ENCODE measurements around the gene ABCB9.
A peak's percentile ranks its signal among the peaks of the same experiment; 100 is the strongest.

The ABCB9 gene

DNA sequence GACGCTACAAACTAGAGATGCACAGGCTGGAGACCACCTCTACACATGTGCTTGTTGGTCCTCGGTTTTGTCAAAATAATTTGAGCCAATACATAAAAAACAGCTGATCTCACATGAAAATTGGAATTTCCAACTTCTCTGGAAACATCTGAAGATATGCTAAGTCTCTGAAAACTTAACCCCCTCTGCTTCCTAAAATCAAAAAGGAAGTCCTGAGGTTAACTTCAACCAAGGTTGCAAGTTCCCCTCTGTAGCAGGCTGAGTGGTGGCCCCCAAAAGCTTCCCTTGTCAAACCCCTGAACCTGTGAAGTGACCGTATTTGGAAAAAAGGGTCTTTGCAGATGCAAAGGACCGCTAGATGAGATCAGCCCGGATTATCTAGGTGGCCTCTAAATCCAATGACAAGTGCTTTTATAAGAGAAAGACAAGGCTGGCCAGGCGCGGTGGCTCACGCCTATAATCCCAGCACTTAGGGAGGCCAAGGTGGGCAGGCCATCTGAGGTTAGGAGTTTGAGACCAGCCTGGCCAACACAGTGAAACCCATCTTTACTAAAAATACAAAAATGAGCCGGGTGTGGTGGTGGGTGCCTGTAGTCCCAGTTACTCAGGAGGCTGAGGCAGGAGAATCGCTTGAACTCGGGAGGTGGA, 38.4 kb downstream of the ABCB9 start:
- no peak overlapping the region for H3K4me3 ChIP-seq (ENCODE audit: low read depth, low read length)
- DNase-seq (ENCODE audit: low read depth): no peak
- TF ChIP-seq, protein P1, sequence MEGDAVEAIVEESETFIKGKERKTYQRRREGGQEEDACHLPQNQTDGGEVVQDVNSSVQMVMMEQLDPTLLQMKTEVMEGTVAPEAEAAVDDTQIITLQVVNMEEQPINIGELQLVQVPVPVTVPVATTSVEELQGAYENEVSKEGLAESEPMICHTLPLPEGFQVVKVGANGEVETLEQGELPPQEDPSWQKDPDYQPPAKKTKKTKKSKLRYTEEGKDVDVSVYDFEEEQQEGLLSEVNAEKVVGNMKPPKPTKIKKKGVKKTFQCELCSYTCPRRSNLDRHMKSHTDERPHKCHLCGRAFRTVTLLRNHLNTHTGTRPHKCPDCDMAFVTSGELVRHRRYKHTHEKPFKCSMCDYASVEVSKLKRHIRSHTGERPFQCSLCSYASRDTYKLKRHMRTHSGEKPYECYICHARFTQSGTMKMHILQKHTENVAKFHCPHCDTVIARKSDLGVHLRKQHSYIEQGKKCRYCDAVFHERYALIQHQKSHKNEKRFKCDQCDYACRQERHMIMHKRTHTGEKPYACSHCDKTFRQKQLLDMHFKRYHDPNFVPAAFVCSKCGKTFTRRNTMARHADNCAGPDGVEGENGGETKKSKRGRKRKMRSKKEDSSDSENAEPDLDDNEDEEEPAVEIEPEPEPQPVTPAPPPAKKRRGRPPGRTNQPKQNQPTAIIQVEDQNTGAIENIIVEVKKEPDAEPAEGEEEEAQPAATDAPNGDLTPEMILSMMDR (IDR thresholded peaks at IDR 0.05; ENCODE audit: control insufficient read depth, extremely low read depth, insufficient read depth): no peak

DNA sequence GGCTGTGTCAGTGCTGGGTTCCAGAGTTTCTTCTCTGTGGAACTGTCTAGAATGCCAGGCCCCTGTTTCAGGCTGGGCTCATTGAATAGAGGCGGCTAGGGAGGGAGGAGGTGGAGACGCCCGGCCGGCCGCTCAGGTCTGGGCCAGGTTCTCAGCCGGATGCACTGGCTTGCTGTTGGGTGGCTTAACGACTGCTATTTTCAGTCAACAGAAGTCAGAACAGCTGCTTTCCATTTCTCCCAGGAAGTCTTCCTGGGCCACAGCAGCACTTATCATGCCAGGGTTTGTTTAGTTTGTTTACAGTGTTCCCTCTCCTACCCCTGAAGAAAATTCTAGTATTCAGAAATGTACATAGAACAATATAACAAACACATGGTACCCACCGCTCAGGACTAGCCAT, 44.3 kb downstream of the ABCB9 start:
- no peak for DNase-seq (ENCODE audit: low read depth)
- TF ChIP-seq, protein P1 (IDR thresholded peaks at IDR 0.05; ENCODE audit: control insufficient read depth, extremely low read depth, insufficient read depth): no peak
- no peak overlapping the region for H3K4me3 ChIP-seq (ENCODE audit: low read depth, low read length)

DNA sequence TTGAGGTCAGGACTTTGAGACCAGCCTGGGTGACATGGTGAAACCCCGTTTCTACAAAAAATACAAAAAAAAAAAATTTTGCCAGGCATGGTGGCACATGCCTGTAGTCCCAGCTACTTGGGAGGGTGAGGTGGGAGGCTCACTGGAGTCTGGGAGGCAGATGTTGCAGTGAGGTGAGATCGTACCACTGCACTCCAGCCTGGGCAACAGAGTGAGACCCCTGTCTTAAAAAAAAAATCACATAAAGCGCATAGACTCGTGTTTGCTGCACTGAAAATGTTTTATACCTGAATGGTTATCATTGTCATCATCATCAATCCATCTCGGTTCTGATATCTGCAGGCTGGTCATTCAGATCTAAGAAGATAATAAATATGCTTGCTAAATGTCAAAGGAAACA, 45.6 kb downstream of the ABCB9 start:
- no peak for DNase-seq (ENCODE audit: low read depth)
- TF ChIP-seq, protein P1 (IDR thresholded peaks at IDR 0.05; ENCODE audit: control insufficient read depth, extremely low read depth, insufficient read depth): no peak
- no peak overlapping the region for H3K4me3 ChIP-seq (ENCODE audit: low read depth, low read length)

DNA sequence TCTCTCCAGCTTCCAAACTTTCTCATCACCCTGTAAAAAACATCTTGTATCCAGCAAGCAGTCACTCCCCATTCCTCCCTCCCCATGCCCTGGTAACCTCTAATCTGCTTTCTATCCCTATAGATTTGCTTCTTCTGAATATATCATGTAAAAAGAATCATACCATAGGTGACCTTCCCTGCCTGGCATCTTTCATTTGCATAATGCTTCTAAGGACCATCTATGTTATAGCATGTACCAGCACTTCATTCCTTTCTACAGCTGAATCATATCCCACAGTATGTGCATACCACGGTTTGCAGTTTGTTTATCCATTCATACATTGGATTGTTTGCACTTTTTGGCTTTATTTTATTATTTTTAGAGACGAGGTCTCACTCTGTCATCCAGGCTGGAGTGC, 47.4 kb downstream of the ABCB9 start:
- no peak overlapping the region for H3K4me3 ChIP-seq (ENCODE audit: low read depth, low read length)
- DNase-seq (ENCODE audit: low read depth): no peak
- TF ChIP-seq, protein P1 (IDR thresholded peaks at IDR 0.05; ENCODE audit: control insufficient read depth, extremely low read depth, insufficient read depth): no peak

DNA sequence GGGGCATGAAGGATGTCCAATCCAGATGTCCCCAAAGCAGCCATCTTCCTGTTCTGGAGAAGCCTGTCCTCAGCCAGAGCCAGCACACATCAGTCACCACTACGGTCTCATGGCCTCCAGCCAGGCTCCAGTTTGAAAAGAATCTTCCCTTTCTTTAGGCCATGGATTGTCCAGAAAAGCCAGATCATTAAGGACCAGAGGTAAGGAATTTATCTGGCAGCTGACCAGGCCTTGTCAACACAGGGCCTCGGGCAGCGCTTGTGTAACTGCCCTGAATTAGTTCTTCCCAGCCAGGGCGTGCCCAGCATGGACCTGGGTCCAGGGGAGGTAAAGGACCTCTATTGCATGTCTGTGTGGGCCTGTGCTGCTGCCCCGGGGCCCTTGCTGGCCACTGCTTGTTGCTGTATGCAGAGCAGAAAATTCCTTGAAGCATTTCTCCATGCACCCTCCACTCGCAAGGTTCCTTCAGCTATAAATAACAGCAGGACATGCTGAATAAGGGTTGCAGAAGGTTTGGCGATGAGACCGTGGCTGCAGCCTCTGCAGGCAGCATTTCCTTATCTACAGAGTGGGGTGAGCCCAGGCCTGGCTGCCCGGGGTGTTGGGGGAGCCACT, 48.6 kb downstream of the ABCB9 start:
- TF ChIP-seq, protein P1 (IDR thresholded peaks at IDR 0.05; ENCODE audit: control insufficient read depth, extremely low read depth, insufficient read depth): no peak
- peak; percentile 27 for DNase-seq (ENCODE audit: low read depth)
- no peak overlapping the region for H3K4me3 ChIP-seq (ENCODE audit: low read depth, low read length)

DNA sequence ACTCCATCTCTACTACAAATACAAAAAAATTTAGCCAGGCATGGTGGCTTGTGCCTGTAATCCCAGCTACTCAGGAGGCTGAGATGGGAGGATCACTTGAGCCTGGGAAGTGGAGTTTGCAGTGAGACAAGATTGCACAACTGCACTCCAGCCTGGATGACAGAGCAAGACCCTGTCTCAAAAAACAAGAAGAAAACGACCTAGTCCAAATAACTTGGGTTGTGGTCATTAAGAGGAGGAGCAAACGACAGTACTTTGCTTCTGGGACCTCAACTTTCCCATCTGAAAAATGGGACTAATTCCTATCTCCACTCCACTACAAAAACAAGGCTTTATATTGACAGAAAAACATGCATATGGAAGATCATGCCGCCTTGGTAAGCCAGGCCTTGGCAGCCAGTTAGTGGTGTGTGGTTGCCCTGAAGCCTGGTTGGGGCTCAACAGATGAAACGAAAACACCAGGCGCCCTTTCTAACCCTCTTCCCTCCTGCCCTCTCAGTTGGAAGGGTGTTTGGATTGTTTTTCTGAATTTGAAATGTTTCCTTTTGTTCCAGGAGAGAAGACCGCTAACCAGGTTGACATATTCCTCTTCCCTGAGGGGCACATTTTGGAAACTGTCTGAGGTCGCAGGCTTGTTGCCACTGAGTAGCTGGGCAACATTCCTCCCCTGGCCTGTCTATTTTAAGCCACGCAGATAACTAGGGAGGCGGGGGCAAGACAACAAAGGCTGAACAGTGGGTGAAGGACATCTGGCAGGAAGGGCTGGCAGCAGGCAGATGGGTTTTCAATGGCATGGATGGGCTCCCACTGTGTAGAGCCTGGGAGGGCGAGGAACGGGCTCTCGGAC, 56.6 kb downstream of the ABCB9 start:
- TF ChIP-seq, protein P1 (IDR thresholded peaks at IDR 0.05; ENCODE audit: control insufficient read depth, extremely low read depth, insufficient read depth): no peak
- no peak overlapping the region for H3K4me3 ChIP-seq (ENCODE audit: low read depth, low read length)
- DNase-seq (ENCODE audit: low read depth): no peak
